GM12878 (cell line): ENCODE results near the gene STK11. TPM values are rescaled to one million over a fixed set of nuclear protein-coding genes. Genes with fewer than 3 reads are reported as not detected.
A peak's percentile ranks its signal among the peaks of the same experiment; 100 is the strongest.

Experiments used
- ETV6 ChIP-seq, 2 experiments: fragments of 450-650 bp in 1 of 2; IDR thresholded peaks in 1 of 2; conservative IDR thresholded peaks in 1 of 2; 2 replicates each; pipeline ENCODE4 v1.6.1; 2014; ENCODE audit warnings: antibody characterized with exemption in 1 of 2, borderline replicate concordance in 1 of 2, low read depth in 1 of 2, mild to moderate bottlenecking in 1 of 2, moderate library complexity in 1 of 2
- JUNB ChIP-seq: IDR thresholded peaks from 2 replicates; pipeline ENCODE4 v1.6.1; 2016; ENCODE audit warnings: antibody characterized with exemption, mild to moderate bottlenecking
- KDM1A ChIP-seq: fragments of 200-600 bp; sonication (generic); IDR thresholded peaks from 2 replicates; pipeline ENCODE4 v1.6.1; 2016; ENCODE audit warnings: borderline replicate concordance
- LARP7 ChIP-seq: fragments of 450-650 bp; IDR thresholded peaks from 2 replicates; pipeline ENCODE4 v1.6.1; 2017; ENCODE audit warnings: mild to moderate bottlenecking
- NR2F1 ChIP-seq: fragments of 450-650 bp; conservative IDR thresholded peaks from 2 replicates; pipeline ENCODE4 v1.6.1; 2017; ENCODE audit warnings: mild to moderate bottlenecking
- PML ChIP-seq: IDR thresholded peaks from 2 replicates; pipeline ENCODE4 v1.6.1; 2012; ENCODE audit warnings: low read length, inconsistent platforms
- SMAD1 ChIP-seq: fragments of 450-650 bp; IDR thresholded peaks from 2 replicates; pipeline ENCODE4 v1.6.1; 2018; ENCODE audit warnings: mild to moderate bottlenecking, low read depth; ENCODE audit not compliant: partially characterized antibody
- YBX1 ChIP-seq: fragments of 450-650 bp; IDR thresholded peaks from 2 replicates; pipeline ENCODE4 v1.6.1; 2016; ENCODE audit warnings: antibody characterized with exemption
- ZNF384 ChIP-seq: IDR thresholded peaks from 2 replicates; pipeline ENCODE4 v1.6.1; 2012; ENCODE audit warnings: low read depth, mild to moderate bottlenecking, low read length, improper control_type of control experiment, borderline replicate concordance
- polyA plus RNA-seq, 11 experiments: library from polyadenylated mRNA; depleted of rRNA in 4 of 11; unstranded in 6 of 11; stranded (reverse) in 5 of 11; fragments of >200 nt; fragmentation: Nextera tagmentation in 4 of 11; fragmentation: Illumina TruSeq in 1 of 11; extraction: Ambion mirVana in 4 of 11; extraction: Trizol in 1 of 11; gene quantifications; 1 replicate in 1 of 11; 2 replicates in 10 of 11; pipeline versions ENCODE4 v1.2.1 to v1.2.3, GENCODE V29; 2011 to 2016; ENCODE audit warnings: inconsistent platforms in 2 of 11, missing spikeins in 2 of 11, low read depth in 1 of 11
- total RNA-seq, 4 experiments: library from RNA; depleted of rRNA in 3 of 4; stranded (reverse); fragments of >200 nt in 3 of 4; fragmentation: Illumina TruSeq in 1 of 4; extraction: Trizol in 1 of 4; gene quantifications; 2 replicates each; pipeline versions ENCODE4 v1.2.1 to v1.2.3, GENCODE V29; 2013 to 2021
- TF ChIP-seq, protein P1 (sequence below): IDR thresholded peaks from 2 replicates; pipeline ENCODE4 v1.6.1; 2012; ENCODE audit warnings: improper control_type of control experiment, low read depth, low read length; ENCODE audit not compliant: insufficient replicate concordance
- TF ChIP-seq, protein P2 (sequence below): fragments of 450-650 bp; formaldehyde crosslinking; IDR thresholded peaks from 2 replicates; pipeline ENCODE4 v1.4.0; 2020; ENCODE audit warnings: mild to moderate bottlenecking, moderate library complexity
- TF ChIP-seq, protein P3 (sequence below): fragments of 450-650 bp; IDR thresholded peaks from 2 replicates; pipeline ENCODE4 v1.6.1; 2016; ENCODE audit warnings: mild to moderate bottlenecking
- TF ChIP-seq, protein P4 (sequence below): IDR thresholded peaks from 2 replicates; pipeline ENCODE4 v1.6.1; 2011; ENCODE audit warnings: borderline replicate concordance, low read depth, mild to moderate bottlenecking, moderate library complexity, mixed read lengths, low read length; ENCODE audit not compliant: insufficient read depth; ENCODE audit errors: extremely low read length

The STK11 gene
- total and polyA plus RNA-seq, 10 of the 15 experiments (the other 5 are each of a cell fraction or from before 2014, with no cell fraction given): 0.33 to 71.0 (median 23.8) TPM

DNA sequence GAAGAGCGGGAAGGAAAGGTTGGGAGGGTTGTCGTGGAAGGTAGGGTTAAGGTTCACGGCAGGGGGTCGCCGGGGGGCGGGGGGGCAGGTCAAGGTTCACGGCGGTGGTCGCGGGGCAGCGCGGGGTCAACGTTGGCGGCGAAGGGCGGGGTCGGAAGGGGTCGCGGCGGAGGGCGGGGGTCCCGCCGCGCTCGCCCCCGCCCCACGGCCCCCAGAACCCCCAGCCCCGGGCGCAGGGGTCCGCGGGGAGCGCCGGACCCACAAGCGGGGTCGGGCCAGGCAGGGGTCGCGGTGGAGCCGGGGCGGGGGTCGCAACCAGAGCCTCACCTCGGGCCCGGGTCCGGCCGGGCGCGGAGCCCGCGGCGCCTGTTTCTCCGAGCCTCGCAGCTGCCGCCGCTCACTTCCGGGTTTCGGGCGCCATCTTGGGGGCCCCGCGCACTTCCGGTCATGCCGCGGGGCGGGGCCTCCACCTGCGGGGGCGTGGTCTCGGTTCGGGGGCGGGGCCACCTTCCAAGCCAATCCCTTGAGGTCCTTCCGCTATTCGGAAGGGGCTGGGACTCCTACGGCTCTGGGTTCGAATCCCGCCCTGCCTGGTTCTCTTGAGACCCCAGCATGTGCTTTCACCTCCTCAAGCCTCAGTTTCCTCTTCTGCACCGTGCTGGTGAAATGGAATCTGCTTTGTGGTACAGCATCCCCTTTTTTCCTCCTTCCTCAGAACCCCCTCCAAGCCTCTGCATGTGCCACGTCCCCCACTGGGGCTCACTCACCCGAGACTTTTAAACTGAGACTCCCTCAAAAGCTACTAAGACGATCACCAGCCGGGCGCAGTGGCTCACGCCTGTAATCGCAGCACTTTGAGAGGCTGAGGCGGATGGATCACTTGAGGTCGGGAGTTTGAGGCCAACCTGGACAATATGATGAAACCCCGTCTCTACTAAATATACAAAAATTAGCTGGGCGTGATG, 31.5 kb upstream of the STK11 start, which contains the start of gene SBNO2 (continued):
- TF ChIP-seq, protein P1, sequence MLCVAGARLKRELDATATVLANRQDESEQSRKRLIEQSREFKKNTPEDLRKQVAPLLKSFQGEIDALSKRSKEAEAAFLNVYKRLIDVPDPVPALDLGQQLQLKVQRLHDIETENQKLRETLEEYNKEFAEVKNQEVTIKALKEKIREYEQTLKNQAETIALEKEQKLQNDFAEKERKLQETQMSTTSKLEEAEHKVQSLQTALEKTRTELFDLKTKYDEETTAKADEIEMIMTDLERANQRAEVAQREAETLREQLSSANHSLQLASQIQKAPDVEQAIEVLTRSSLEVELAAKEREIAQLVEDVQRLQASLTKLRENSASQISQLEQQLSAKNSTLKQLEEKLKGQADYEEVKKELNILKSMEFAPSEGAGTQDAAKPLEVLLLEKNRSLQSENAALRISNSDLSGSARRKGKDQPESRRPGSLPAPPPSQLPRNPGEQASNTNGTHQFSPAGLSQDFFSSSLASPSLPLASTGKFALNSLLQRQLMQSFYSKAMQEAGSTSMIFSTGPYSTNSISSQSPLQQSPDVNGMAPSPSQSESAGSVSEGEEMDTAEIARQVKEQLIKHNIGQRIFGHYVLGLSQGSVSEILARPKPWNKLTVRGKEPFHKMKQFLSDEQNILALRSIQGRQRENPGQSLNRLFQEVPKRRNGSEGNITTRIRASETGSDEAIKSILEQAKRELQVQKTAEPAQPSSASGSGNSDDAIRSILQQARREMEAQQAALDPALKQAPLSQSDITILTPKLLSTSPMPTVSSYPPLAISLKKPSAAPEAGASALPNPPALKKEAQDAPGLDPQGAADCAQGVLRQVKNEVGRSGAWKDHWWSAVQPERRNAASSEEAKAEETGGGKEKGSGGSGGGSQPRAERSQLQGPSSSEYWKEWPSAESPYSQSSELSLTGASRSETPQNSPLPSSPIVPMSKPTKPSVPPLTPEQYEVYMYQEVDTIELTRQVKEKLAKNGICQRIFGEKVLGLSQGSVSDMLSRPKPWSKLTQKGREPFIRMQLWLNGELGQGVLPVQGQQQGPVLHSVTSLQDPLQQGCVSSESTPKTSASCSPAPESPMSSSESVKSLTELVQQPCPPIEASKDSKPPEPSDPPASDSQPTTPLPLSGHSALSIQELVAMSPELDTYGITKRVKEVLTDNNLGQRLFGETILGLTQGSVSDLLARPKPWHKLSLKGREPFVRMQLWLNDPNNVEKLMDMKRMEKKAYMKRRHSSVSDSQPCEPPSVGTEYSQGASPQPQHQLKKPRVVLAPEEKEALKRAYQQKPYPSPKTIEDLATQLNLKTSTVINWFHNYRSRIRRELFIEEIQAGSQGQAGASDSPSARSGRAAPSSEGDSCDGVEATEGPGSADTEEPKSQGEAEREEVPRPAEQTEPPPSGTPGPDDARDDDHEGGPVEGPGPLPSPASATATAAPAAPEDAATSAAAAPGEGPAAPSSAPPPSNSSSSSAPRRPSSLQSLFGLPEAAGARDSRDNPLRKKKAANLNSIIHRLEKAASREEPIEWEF: no peak
- TF ChIP-seq NR2F1 (no peak), KDM1A (no peak), SMAD1 (no peak), JUNB (no peak), YBX1 (no peak), PML (peak; percentile 33; the same call in 1 of the 2 replicates), LARP7 (0 out of 2 replicates have a peak, but pooled peaks have one; percentile 62), ZNF384 (no peak), ETV6 (conservative IDR thresholded peaks at IDR 0.05 in 1 of 2, IDR thresholded peaks at IDR 0.05 in 1 of 2; ENCODE audit: borderline replicate concordance in 1 of 2, low read depth in 1 of 2) (no peak; a peak in 1 of 4 replicates)
- TF ChIP-seq, protein P2, sequence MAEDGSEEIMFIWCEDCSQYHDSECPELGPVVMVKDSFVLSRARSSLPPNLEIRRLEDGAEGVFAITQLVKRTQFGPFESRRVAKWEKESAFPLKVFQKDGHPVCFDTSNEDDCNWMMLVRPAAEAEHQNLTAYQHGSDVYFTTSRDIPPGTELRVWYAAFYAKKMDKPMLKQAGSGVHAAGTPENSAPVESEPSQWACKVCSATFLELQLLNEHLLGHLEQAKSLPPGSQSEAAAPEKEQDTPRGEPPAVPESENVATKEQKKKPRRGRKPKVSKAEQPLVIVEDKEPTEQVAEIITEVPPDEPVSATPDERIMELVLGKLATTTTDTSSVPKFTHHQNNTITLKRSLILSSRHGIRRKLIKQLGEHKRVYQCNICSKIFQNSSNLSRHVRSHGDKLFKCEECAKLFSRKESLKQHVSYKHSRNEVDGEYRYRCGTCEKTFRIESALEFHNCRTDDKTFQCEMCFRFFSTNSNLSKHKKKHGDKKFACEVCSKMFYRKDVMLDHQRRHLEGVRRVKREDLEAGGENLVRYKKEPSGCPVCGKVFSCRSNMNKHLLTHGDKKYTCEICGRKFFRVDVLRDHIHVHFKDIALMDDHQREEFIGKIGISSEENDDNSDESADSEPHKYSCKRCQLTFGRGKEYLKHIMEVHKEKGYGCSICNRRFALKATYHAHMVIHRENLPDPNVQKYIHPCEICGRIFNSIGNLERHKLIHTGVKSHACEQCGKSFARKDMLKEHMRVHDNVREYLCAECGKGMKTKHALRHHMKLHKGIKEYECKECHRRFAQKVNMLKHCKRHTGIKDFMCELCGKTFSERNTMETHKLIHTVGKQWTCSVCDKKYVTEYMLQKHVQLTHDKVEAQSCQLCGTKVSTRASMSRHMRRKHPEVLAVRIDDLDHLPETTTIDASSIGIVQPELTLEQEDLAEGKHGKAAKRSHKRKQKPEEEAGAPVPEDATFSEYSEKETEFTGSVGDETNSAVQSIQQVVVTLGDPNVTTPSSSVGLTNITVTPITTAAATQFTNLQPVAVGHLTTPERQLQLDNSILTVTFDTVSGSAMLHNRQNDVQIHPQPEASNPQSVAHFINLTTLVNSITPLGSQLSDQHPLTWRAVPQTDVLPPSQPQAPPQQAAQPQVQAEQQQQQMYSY (CRISPR knock-in tag): no peak
- TF ChIP-seq, protein P3, sequence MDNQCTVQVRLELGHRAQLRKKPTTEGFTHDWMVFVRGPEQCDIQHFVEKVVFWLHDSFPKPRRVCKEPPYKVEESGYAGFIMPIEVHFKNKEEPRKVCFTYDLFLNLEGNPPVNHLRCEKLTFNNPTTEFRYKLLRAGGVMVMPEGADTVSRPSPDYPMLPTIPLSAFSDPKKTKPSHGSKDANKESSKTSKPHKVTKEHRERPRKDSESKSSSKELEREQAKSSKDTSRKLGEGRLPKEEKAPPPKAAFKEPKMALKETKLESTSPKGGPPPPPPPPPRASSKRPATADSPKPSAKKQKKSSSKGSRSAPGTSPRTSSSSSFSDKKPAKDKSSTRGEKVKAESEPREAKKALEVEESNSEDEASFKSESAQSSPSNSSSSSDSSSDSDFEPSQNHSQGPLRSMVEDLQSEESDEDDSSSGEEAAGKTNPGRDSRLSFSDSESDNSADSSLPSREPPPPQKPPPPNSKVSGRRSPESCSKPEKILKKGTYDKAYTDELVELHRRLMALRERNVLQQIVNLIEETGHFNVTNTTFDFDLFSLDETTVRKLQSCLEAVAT: peak; percentile 98
- TF ChIP-seq, protein P4, sequence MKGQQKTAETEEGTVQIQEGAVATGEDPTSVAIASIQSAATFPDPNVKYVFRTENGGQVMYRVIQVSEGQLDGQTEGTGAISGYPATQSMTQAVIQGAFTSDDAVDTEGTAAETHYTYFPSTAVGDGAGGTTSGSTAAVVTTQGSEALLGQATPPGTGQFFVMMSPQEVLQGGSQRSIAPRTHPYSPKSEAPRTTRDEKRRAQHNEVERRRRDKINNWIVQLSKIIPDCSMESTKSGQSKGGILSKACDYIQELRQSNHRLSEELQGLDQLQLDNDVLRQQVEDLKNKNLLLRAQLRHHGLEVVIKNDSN: peak; percentile 60
